Cardiac fibroblast (primary cell): ENCODE results near the gene DESI1.
"Not testable (repeated sequence)": the region's sequence is repeated elsewhere in the genome, so short reads cannot be mapped to it uniquely, and the experiment has no call there.

Experiments used
- DNase-seq, 2 donors: peaks; one replicate each; pipeline versions ENCODE4 v3.0.0 to v3.0.0-alpha.2; 2010; ENCODE audit warnings: low read depth in 2 of 2
- H3K4me3 ChIP-seq, 2 donors: replicated peaks in 1 of 2; 1 replicate in 1 of 2; 2 replicates in 1 of 2; pipeline ENCODE4 v1.5.1; 2011; ENCODE audit warnings: low read depth in 2 of 2, low read length in 2 of 2, mild to moderate bottlenecking in 2 of 2, moderate library complexity in 1 of 2
- CTCF ChIP-seq: IDR thresholded peaks from one replicate; pipeline ENCODE4 v1.5.1; 2011; ENCODE audit warnings: low read depth, mild to moderate bottlenecking, low read length, inconsistent platforms

The DESI1 gene

DNA sequence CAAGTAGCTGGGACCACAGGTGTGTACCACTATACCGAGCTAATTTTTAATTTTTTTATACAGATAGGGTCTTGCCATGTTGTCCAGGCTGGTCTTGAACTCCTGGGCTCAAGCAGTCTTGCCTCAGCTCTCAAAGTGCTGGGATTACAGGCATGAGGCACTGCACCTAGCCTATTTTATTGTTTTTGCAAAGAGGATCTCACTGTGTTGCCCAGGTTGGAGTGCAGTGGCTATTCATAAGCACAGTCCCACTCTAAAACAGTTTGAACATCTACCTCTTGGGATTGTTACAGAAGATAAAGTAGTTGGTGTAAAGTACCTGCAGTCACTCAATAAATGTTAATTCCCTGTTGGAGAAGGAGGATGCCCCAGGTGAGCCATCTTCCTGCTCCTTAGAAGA is 29.4 kb upstream of the DESI1 start:
- no peak for TF ChIP-seq CTCF
- H3K4me3 ChIP-seq: no peak overlapping the region
- DNase-seq: no peak

DNA sequence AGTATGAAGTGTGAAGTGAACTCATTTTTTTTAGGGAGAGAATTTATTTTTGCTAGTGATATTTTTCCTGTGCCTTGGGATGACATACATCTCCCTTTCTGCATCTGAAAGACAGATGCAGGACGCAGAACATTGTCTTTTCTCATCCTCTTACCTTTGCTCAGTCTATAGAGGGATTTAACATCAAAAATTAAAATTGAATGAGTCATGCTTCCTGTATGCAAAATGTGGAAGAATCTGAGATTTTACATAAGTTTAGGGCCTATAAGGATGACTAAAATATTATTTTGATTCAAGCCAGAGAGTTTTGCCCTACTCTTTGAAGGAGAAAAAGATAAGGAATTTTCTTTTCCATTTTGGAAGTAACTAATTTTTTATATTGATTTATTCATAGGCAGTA is 27.6 kb upstream of the DESI1 start:
- H3K4me3 ChIP-seq: no peak overlapping the region
- no peak for DNase-seq
- TF ChIP-seq CTCF: no peak

- TF ChIP-seq CTCF: no peak
- no peak for DNase-seq
- no peak overlapping the region for H3K4me3 ChIP-seq
These were observed 26.9 kb upstream of the DESI1 start for GRCh38 chr22:41647771-41648170.

GRCh38 chr22:41642331-41643110 is 21.7 kb upstream of the DESI1 start:
- TF ChIP-seq CTCF: no peak
- H3K4me3 ChIP-seq: no peak overlapping the region
- DNase-seq: no peak

GRCh38 chr22:41641854-41642253 is 21.0 kb upstream of the DESI1 start:
- DNase-seq: no peak
- no peak overlapping the region for H3K4me3 ChIP-seq
- TF ChIP-seq CTCF: no peak

DNA sequence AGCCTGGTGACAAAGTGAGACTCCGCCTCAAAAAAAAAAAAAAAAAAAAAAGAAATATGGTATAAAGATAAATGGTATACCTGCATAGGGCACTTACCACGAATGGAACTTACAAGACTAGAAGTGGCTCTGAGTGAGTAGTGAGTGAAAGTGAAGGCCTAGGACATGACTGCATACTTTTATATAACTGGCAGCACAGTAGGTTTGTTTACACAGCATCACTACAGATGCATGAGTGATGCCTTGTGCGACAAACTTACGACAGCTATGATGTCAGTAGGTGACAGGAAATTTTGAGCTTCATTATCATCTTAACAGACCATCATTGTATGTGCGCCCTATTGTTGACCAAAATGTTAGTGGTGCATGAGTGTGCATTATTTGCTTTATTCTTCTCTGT is 17.9 kb upstream of the DESI1 start:
- TF ChIP-seq CTCF: no peak
- H3K4me3 ChIP-seq: no peak overlapping the region
- DNase-seq: no peak

GRCh38 chr22:41638124-41638523 is 17.3 kb upstream of the DESI1 start:
- TF ChIP-seq CTCF: no peak
- DNase-seq: no peak

DNA sequence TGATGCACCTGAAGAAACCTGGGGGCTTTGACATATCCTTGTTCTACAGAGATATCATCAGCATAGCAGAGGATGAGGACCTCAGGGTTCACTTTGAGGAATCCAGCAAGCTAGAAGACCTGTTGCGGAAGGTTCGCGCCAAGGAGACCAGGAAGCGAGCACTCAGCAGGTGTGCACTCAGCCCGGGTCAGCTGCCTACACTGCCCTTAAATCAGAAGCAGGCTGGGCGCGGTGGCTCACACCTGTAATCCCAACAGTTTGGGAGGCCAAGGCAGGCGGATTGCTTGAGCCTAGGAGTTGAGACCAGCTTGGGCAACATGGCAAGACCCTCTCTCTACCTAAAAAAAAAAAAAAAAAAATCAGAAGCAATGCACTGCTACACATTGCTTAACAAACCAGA is 16.8 kb upstream of the DESI1 start:
- DNase-seq, H3K4me3 ChIP-seq: not testable (repeated sequence)

More at GRCh38 chr22:41638124-41638523, 17.3 kb upstream of the DESI1 start:
- no peak overlapping the region for H3K4me3 ChIP-seq
